ENCODE data around the gene MYLK2. TPM values are rescaled to one million over a fixed set of nuclear protein-coding genes. Genes with fewer than 3 reads are reported as not detected.
A peak's percentile ranks its signal among the peaks of the same experiment; 100 is the strongest.

The MYLK2 gene
- total RNA-seq, 2 donors from 2014 or later: 4.9 to 9.3 TPM

DNA sequence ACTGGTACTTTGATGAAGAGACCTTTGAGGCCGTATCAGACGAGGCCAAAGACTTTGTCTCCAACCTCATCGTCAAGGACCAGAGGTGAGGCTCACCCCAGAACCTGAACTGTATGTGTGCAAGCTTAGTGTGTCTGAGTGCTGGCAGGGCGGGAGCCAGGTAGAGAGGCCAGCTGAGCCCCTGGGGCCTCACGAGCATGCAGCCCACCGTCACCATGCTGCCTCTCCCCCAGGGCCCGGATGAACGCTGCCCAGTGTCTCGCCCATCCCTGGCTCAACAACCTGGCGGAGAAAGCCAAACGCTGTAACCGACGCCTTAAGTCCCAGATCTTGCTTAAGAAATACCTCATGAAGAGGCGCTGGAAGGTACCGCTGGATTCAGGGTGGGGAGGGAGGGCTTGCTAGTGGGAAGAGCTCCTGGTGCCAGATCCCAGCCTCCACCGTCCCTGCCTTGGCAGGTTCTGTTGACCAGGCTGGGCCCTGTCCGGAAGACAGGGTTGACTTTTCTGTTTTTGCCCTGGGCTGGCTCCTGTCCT is 12.7 kb downstream of the MYLK2 start:
- no peak for DNase-seq
- TF ChIP-seq, protein P1, sequence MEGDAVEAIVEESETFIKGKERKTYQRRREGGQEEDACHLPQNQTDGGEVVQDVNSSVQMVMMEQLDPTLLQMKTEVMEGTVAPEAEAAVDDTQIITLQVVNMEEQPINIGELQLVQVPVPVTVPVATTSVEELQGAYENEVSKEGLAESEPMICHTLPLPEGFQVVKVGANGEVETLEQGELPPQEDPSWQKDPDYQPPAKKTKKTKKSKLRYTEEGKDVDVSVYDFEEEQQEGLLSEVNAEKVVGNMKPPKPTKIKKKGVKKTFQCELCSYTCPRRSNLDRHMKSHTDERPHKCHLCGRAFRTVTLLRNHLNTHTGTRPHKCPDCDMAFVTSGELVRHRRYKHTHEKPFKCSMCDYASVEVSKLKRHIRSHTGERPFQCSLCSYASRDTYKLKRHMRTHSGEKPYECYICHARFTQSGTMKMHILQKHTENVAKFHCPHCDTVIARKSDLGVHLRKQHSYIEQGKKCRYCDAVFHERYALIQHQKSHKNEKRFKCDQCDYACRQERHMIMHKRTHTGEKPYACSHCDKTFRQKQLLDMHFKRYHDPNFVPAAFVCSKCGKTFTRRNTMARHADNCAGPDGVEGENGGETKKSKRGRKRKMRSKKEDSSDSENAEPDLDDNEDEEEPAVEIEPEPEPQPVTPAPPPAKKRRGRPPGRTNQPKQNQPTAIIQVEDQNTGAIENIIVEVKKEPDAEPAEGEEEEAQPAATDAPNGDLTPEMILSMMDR (IDR thresholded peaks at IDR 0.05): no peak
- TF ChIP-seq POLR2A (IDR thresholded peaks at IDR 0.05): no peak
- Histone ChIP-seq H3K27me3 (no peaks in the 10 kb centered on the region), H3K27ac (no peak overlapping the region), H3K9me3 (no peaks in the 10 kb centered on the region), H3K4me1 (peaks cover 6% of the 10 kb centered on the region), H3K36me3 (replicated peaks in 1 of 2; ENCODE audit: insufficient read depth in 1 of 2, low read depth in 2 of 2) (no peaks in the 10 kb centered on the region), H3K4me3 (no peak overlapping the region)
- ATAC-seq: no peak
- intact Hi-C loops (cut with DNase I): no loop called here
- 88 to 93% methylated on average over 12 to 17 of the region's 17 CpGs for WGBS, 2 donors

- WGBS, 2 donors: 53 to 57% methylated on average over 14 of the region's 14 CpGs
- H3K4me1 ChIP-seq: peaks cover 6% of the 10 kb centered on the region
- no peaks in the 10 kb centered on the region for H3K27me3 ChIP-seq
- DNase-seq (peak; percentile 46 to 74 (median 62)), ATAC-seq (no peak)
- no peaks in the 10 kb centered on the region for H3K9me3 ChIP-seq
- intact Hi-C loops (cut with DNase I): no loop called here
- no peak overlapping the region for H3K4me3 ChIP-seq
- H3K36me3 ChIP-seq (replicated peaks in 1 of 2; ENCODE audit: insufficient read depth in 1 of 2, low read depth in 2 of 2): no peaks in the 10 kb centered on the region
- no peak overlapping the region for H3K27ac ChIP-seq
- no peak for TF ChIP-seq POLR2A (IDR thresholded peaks at IDR 0.05)
- TF ChIP-seq, protein P1 (IDR thresholded peaks at IDR 0.05): peak; percentile 56 to 73 (median 63)
Measured at GRCh38 chr20:31833130-31833930, 14.2 kb downstream of the MYLK2 start.

- Histone ChIP-seq H3K27me3 (no peaks in the 10 kb centered on the region), H3K36me3 (replicated peaks in 1 of 2; ENCODE audit: insufficient read depth in 1 of 2, low read depth in 2 of 2) (no peaks in the 10 kb centered on the region), H3K4me3 (no peak overlapping the region), H3K27ac (no peak overlapping the region), H3K9me3 (no peaks in the 10 kb centered on the region), H3K4me1 (peaks cover 6% of the 10 kb centered on the region)
- WGBS, 2 donors: 73 to 81% methylated on average over 17 to 19 of the region's 20 CpGs
- ATAC-seq (no peak), DNase-seq (no peak)
- TF ChIP-seq POLR2A (IDR thresholded peaks at IDR 0.05): no peak
- TF ChIP-seq, protein P1 (IDR thresholded peaks at IDR 0.05): no peak
- intact Hi-C loops (cut with DNase I): no loop called here
Measured at GRCh38 chr20:31833931-31834521, 14.9 kb downstream of the MYLK2 start.

- DNase-seq (no peak), ATAC-seq (no peak)
- H3K36me3 ChIP-seq (replicated peaks in 1 of 2; ENCODE audit: insufficient read depth in 1 of 2, low read depth in 2 of 2): no peaks in the 10 kb centered on the region
- WGBS, 2 donors: 77 to 92% methylated on average over 9 of the region's 9 CpGs
- TF ChIP-seq, protein P1 (IDR thresholded peaks at IDR 0.05): no peak
- no peak for TF ChIP-seq POLR2A (IDR thresholded peaks at IDR 0.05)
- no peaks in the 10 kb centered on the region for H3K27me3 ChIP-seq
- intact Hi-C loops (cut with DNase I): no loop called here
- no peaks in the 10 kb centered on the region for H3K9me3 ChIP-seq
- no peak overlapping the region for H3K27ac ChIP-seq
- H3K4me1 ChIP-seq: peaks cover 6% of the 10 kb centered on the region
- no peak overlapping the region for H3K4me3 ChIP-seq
Measured at GRCh38 chr20:31835554-31835953, 16.4 kb downstream of the MYLK2 start.

Measured in body of pancreas (tissue), 4 donors.